GM18526 (cell line): Measurements from ENCODE around the gene TMEM272.

ENCODE experiments used
- POLR2A ChIP-seq: IDR thresholded peaks from 3 replicates; pipeline ENCODE4 v1.6.1; 2011; ENCODE audit not compliant: insufficient read length; ENCODE audit errors: extremely low read depth

TMEM272 gene

DNA sequence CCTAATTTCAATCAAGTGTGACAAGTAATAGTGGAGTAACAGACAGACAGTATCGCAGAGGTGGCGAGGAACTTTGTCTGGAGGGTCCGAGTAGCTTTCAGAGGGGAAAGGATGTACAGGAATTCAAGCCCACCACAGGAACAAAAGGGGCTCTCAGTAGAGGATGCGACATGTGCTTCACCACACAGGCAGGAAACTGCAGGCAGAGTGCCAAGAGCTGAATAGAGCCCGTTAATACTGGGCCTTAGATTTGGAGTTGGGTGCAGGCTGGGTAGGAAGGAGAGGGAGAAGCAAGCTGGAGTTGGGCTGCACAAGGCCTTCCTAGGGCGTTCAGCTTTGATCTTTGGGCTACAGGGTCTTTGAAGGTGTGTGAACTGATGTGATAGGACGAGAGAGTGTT lies 18.0 kb upstream of the TMEM272 start:
- TF ChIP-seq POLR2A: no peak

GRCh38 chr13:51861723-51862300 lies 16.8 kb upstream of the TMEM272 start, which contains the start of gene CCDC70:
CCDC70 (plus strand) TSS chr13:51861969; CDS start chr13:51865412, 3,443 bp downstream.
- TF ChIP-seq POLR2A: no peak

GRCh38 chr13:51858433-51859247 lies 13.7 kb upstream of the TMEM272 start:
- TF ChIP-seq POLR2A: no peak

DNA sequence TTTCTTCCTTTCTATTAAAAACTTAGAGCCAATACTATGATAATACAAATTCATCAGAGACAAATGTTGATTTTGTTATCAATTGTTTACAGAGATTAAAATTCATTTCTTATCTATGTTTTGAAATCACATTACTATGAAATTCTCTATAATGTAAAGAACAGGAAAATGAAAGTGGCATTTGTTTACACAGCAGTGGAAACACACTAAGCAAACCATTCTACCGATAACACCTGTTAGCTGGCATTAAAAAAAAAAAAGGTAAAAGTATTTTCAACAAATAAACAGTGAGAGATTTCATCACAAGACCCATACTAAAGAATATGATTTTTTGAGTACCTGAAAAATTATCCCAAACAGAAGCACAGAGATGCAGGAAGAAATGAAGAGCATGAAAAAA lies 12.0 kb upstream of the TMEM272 start:
- no peak for TF ChIP-seq POLR2A

- TF ChIP-seq POLR2A: no peak
These were observed 11.2 kb upstream of the TMEM272 start for GRCh38 chr13:51856027-51856736.

DNA sequence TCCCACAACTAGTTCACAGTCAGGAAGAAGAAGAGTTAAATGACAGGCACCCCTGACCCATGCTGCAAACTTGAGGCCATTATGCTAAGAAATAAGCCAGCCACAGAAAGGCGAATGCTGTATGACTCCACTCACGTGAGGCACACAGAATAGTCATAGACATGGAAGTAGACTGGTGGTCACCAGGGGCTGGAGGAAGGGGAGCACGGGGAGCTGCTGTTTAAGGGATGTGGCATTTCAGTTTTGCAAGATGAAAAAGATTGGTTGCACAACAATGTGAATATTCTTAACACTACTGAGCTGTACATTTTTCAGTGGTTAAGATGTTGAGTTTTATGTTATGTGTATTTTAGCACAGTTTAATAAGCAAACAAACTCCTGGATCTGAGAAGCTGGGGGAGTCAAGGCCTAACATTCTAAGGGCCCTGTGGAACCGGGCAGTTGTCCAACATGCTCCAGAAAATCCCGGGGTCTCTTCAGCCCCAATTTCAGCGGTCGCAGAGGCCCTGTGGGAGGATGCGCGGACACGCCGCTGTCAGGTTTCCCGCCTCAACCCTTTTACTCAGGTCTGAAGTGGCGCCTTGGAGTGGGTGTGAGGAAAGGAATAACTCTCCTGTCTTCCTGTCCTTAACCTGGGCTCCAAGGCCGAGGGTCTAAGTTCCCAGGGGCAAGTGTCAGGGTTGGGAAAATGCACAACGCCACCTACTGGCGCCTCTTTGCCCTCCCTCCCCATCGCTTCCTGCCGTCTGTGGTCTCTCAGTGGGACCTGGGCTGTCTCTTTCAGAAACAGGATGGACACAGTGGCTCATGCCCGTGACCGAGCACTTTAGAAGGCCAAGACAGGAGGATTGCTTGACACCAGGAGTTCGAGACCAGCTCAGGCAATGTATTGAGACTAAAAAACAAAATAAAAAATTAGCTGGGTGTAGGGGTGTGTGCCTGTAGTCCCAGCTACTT lies 4.4 kb upstream of the TMEM272 start:
- TF ChIP-seq POLR2A: no peak

DNA sequence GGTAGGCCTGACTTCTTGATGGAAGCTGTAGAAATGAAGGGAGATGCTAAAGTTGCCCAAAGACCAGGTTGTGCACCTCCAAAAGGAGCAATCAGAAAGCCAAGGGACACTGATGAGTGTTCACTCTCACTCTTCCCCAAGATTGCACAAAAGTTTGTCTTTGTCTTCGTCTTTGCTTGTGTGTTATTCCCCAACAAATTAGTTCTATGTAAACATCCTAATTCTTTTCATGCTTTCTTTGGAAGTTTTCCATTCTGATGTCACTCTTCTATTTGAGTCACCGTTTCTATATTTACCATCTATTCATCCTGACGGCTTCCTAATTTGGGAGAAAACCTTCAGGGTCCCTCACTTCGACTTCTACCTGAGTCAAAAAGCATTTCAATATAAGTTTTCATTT lies 3.7 kb upstream of the TMEM272 start:
- TF ChIP-seq POLR2A: no peak

DNA sequence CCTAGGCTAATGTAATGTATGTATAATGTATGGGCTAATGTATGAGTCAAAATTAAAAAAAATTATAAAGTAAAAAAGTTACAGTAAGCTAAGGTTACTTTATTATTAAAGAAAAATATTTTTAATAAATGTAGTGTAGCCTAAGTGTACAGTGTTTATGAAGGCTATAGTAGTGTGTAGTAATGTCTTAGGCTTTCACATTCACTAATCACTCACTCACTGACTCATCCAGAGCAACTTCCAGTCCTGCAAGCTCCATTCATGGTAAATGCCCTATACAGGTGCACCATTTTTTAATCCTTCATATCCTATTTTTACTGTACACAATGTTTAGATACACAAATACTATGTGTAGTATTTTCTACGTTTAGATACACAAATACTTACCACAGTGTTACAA lies 1.8 kb upstream of the TMEM272 start:
- no peak for TF ChIP-seq POLR2A

DNA sequence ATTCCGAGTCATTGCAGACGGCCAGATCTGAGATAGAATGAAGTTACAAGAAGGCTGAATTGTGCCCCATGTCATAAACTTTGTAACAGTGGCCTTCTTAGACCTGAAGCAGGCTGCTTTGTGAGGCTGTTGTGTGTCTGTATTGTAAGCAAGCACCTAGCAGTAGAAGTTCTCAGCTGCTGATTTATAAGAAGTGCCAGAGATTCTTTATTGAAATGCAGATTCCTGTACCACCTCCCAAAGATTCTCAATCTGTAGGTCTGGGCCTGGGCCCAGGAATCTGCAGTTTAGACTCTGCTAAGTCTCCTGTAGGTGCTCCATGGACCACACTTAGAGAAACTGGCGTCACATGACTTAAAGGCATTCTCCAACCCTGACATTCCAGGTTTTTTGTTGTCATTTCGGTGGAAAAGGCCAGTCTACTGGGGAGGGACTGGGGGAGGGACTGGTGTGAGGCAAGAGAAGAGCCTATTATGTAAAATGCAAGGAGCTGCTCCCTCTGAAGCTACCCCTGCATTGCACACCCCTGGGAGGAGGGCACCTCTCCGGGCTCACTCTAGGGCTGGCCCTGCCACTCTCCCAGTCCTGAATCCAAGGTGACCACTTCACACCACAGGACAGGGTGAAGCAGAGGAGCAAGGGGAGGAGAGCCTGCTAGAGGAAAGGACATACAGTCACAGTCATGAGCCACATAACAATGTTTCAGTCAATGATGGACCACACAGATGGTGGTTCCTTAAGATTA lies 769 bp upstream of the TMEM272 start:
- TF ChIP-seq POLR2A: no peak

DNA sequence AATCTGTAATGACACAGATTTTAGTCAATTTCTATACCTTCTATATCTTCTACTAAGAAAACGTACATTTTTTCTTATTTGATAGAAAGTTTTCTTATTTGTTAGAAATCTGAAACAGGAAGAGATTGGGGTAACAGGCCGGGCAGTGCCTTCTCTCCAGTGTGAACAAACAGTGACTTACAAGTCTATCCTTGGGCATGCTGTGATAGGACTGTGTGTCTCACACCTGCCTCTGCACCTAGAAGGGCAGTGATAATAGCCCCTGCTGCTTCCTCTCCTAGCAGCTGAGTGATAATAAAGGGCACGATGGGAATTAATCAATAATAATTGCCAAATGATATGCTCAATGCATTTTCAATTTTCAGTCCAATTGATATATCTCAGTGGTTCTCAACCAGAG lies 1.4 kb downstream of the TMEM272 start:
- TF ChIP-seq POLR2A: no peak

DNA sequence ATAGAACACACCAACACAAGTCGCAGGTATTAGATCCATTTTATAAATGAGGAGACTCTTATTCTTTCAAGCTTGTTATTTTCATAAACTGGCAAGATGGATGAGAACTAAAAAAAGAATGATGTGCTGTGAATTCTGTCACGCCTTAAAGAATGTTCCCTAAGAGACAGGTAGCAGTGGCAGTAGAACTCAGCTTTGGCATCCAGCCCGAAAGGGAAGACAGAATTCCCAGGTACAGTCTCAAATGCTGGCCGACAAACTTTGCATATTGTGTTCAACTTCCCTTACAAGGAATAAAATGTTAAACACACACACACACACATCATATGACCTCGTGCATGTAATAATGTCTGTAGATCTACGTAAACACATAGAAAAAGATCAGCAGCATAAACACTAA lies 3.2 kb downstream of the TMEM272 start:
- no peak for TF ChIP-seq POLR2A

GRCh38 chr13:51840917-51841316 lies 4.1 kb downstream of the TMEM272 start:
- no peak for TF ChIP-seq POLR2A

GRCh38 chr13:51839711-51840540 lies 5.1 kb downstream of the TMEM272 start:
- no peak for TF ChIP-seq POLR2A
